Thymus (tissue), 11 donors: ENCODE results near the gene TMEM117. TPM values are rescaled to one million over a fixed set of nuclear protein-coding genes. Genes with fewer than 3 reads are reported as not detected.
"Not testable (repeated sequence)": the region's sequence is repeated elsewhere in the genome, so short reads cannot be mapped to it uniquely, and the experiment has no call there.

Source experiments
- DNase-seq, 9 donors: peaks; one replicate each; pipeline ENCODE4 v3.0.0-alpha.2; 2013; ENCODE audit warnings: low spot score in 9 of 9, low read depth in 6 of 9, missing footprints in 1 of 9
- H3K27ac ChIP-seq, 2 donors: one replicate each; pipeline ENCODE4 v1.5.1; 2013; ENCODE audit warnings: control low read depth in 1 of 2, low read depth in 1 of 2, low read length in 1 of 2, mild to moderate bottlenecking in 1 of 2, moderate library complexity in 1 of 2
- H3K27me3 ChIP-seq, 2 donors: one replicate each; pipeline ENCODE4 v1.5.1; 2013; ENCODE audit warnings: low read length in 1 of 2; ENCODE audit not compliant: control insufficient read depth in 2 of 2, insufficient read depth in 1 of 2
- H3K36me3 ChIP-seq, 2 donors: one replicate each; pipeline ENCODE4 v1.5.1; 2013; ENCODE audit warnings: low read length in 1 of 2, mild to moderate bottlenecking in 1 of 2, moderate library complexity in 1 of 2; ENCODE audit not compliant: control insufficient read depth in 2 of 2, insufficient read depth in 2 of 2
- H3K4me1 ChIP-seq, 2 donors: one replicate each; pipeline ENCODE4 v1.5.1; 2013; ENCODE audit warnings: low read length in 2 of 2; ENCODE audit not compliant: control insufficient read depth in 2 of 2, insufficient read depth in 2 of 2
- H3K4me3 ChIP-seq, 2 donors: one replicate each; pipeline ENCODE4 v1.5.1; 2013; ENCODE audit warnings: low read length in 2 of 2, control low read depth in 1 of 2, mild to moderate bottlenecking in 1 of 2
- H3K9me3 ChIP-seq, 2 donors: one replicate each; pipeline ENCODE4 v1.5.1; 2013; ENCODE audit warnings: low read length in 1 of 2, mild to moderate bottlenecking in 1 of 2; ENCODE audit not compliant: control insufficient read depth in 2 of 2, insufficient read depth in 1 of 2
- WGBS: extraction: QIAGEN DNeasy Blood & Tissue Kit; methylation state at CpG from one replicate; pipeline ENCODE4 v1.1.7; 2013; 5-methylcytosine and 5-hydroxymethylcytosine counted together
- polyA plus RNA-seq: library from polyadenylated mRNA; stranded (reverse); fragments of 200-250 nt; gene quantifications from one replicate; pipeline ENCODE4 v1.2.3, GENCODE V29; 2013
- total RNA-seq: library from RNA; stranded (reverse); fragments of 120-200 nt; gene quantifications from one replicate; pipeline ENCODE4 v1.2.4, GENCODE V29; 2013
- donor health status: healthy.

TMEM117 gene
- total and polyA plus RNA-seq, 2 donors: 3.6 to 4.5 TPM

DNA sequence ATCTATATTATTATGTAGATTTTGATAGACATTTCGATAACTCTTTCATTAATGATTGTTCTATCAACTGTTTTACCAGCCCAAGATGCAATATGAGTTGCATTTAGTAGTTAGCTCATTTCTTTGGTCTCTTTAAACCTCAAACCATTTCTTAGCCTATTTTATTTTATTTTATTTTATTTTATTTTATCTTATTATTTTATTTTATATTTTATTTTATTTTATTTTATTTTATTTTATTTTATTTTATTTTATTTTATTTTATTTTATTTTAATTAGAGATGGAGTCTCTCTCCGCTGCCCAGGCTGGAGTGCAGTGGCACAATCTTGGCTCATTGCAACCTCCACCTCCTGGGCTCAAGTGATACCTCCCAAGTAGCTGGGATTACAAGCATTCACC lies 191.0 kb downstream of the TMEM117 start:
- H3K4me3 ChIP-seq, DNase-seq, H3K9me3 ChIP-seq, H3K27me3 ChIP-seq, H3K27ac ChIP-seq, H3K4me1 ChIP-seq, H3K36me3 ChIP-seq: not testable (repeated sequence)
- WGBS: 66% methylated on average over 2 of the region's 2 CpGs

DNA sequence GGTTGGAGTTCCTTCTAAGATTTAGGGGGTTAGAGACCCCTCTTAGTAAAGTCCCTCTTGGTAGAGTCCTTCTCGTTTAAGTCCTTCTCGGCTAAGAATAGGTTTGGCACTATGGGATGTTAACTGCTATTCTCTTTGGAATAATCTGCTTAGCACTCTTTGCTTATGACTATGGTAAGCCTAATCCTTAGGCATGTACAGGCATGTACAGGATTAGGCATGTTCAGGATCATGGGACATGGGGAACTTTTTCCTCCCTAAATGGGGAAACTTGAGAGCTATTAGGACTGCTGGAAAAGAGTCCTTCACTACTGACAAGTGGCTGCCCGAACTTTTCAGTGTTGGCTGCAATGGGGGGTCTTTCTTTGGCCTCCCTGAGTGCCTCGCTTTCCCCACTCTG lies 193.3 kb downstream of the TMEM117 start:
- H3K36me3 ChIP-seq: no peaks in the 10 kb centered on the region
- no peak overlapping the region for H3K4me3 ChIP-seq
- DNase-seq: no peak
- H3K4me1 ChIP-seq: no peaks in the 10 kb centered on the region
- H3K9me3 ChIP-seq: no peaks in the 10 kb centered on the region
- no peak overlapping the region for H3K27ac ChIP-seq
- WGBS: 97% methylated on average over 4 of the region's 4 CpGs
- no peaks in the 10 kb centered on the region for H3K27me3 ChIP-seq

DNA sequence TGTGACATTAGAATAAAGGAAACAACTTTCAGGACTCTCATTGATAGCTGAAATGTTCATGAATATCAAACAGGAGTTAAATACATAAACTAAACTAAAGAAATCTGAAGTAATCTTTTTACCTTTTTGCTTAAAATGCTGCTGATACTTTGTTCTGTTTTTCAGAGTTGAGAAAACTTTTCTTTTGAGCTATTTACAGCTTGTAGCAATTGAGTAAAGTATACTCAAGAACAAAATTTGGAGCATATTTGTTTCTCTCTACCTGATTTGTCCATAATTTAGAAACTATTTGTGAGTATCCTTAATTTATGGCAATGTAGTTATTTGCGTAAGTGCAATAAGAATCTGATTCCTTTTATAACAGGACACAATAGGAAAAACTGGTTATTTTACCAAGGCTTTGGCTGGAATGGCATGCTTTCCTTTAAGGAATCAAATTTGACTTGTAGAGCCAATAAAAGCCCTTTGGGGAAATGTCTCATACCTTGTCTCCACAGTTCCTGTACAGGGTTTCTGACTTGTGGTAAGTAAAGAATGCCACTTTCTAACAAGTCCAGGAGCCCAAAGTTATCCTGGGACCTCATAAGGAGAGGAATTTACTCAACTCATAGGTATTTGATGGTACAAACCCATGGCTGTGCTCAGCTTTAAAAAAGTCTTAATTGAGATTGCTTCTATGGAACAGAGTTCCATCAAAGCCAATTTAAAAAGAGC lies 195.7 kb downstream of the TMEM117 start:
- H3K27me3 ChIP-seq: no peaks in the 10 kb centered on the region
- H3K9me3 ChIP-seq: no peaks in the 10 kb centered on the region
- H3K4me1 ChIP-seq: no peaks in the 10 kb centered on the region
- H3K4me3 ChIP-seq: no peak overlapping the region
- no peak for DNase-seq
- no peak overlapping the region for H3K27ac ChIP-seq
- WGBS: 99% methylated on average over 1 of the region's 1 CpG
- H3K36me3 ChIP-seq: no peaks in the 10 kb centered on the region

DNA sequence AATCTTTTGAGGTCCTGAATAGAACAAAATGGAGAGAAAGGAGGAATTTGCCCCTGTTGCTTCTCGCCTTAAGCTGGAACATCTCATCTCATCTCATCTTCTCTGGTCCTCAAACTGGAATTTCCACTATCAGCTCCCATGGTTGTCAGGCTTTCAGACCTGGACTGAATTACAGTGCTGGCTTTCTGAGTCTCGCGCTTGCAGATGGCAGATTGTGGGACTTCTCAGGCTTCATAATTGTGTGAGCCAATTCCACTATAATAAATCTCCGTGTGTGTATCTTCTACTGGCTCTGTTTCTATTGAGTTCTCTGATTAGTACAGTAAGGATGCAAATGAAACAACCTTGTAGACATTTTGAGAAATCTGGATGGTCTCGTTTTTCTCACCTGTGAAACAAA lies 199.0 kb downstream of the TMEM117 start:
- H3K9me3 ChIP-seq: no peaks in the 10 kb centered on the region
- no peak for DNase-seq
- H3K4me1 ChIP-seq: no peaks in the 10 kb centered on the region
- no peak overlapping the region for H3K4me3 ChIP-seq
- no peaks in the 10 kb centered on the region for H3K36me3 ChIP-seq
- H3K27me3 ChIP-seq: no peaks in the 10 kb centered on the region
- H3K27ac ChIP-seq: no peak overlapping the region
- 96% methylated on average over 5 of the region's 5 CpGs for WGBS

DNA sequence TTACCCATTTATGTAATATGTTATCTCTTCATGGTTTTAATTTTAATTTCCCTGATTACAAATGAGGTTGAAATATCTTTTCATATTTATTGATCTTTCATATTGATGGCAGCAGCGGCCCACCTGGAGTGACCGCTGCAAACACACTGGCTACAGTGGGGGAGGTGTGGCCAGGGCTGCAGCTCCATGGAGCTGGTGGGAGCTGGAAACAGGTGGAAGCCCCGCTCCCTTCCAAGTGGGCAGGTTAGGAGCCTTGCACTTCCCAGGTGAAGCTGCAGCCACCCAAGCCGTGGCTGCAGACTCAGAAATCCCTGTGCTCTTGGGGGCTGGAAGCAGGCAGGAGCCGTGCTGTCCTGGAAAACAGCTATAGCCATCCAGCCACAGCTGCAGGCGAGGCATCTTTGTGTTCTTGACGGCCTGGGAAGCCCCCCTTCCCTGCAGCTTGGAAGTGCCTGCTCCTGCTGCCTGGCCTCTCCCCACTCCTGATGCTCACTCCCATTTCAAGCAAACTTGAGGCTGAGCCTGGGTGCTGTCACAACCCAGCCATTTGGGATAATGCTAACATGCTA lies 201.1 kb downstream of the TMEM117 start:
- no peak for DNase-seq
- Histone ChIP-seq H3K36me3 (no peaks in the 10 kb centered on the region), H3K27ac (no peak overlapping the region), H3K9me3 (no peaks in the 10 kb centered on the region), H3K27me3 (no peaks in the 10 kb centered on the region), H3K4me1 (no peaks in the 10 kb centered on the region), H3K4me3 (no peak overlapping the region)
- WGBS: 93% methylated on average over 7 of the region's 7 CpGs

DNA sequence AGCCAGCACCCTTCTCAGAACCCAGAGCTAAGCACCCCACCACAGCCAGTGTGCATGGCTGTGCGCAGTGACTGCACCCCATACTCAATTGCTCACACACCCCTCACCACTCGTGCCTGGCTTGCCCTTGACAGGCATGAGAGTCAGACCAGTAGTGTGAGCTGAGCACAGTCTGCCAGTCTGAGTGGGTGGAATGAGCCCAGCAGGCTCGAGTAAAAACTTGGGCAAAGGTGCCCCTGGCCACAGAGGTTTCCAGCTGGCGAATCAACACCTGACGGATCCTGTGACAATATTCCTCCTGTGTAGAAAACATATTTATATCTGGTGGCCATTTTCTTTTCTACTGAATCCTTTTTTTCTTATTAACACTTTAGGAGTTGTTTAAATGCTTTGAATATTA lies 202.5 kb downstream of the TMEM117 start:
- Histone ChIP-seq H3K27ac (no peak overlapping the region), H3K4me1 (no peaks in the 10 kb centered on the region), H3K36me3 (no peaks in the 10 kb centered on the region), H3K9me3 (no peaks in the 10 kb centered on the region), H3K4me3 (no peak overlapping the region), H3K27me3 (no peaks in the 10 kb centered on the region)
- DNase-seq: no peak
- WGBS: 94% methylated on average over 5 of the region's 5 CpGs

DNA sequence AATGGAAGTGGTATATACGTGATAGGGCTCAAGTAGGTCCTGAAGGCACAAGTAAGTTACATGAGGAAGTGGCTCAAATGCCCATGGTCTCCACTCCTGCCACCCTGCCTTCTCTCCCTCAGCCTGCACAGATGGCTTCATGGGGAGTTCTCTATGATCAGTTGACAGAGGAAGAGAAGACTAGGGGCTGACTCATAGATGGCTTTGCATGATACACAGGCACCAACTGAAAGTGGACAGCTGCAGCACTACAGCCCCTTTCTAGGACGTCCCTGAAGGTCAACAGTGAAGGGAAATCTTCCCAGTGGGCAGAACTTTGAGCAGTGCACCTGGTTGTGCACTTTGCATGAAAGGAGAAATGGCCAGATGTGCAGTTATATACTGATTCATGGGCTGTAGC lies 208.6 kb downstream of the TMEM117 start:
- H3K36me3 ChIP-seq, DNase-seq, H3K9me3 ChIP-seq, H3K27ac ChIP-seq, H3K27me3 ChIP-seq, H3K4me1 ChIP-seq, H3K4me3 ChIP-seq: not testable (repeated sequence)
- WGBS: 78% methylated on average over 2 of the region's 2 CpGs

DNA sequence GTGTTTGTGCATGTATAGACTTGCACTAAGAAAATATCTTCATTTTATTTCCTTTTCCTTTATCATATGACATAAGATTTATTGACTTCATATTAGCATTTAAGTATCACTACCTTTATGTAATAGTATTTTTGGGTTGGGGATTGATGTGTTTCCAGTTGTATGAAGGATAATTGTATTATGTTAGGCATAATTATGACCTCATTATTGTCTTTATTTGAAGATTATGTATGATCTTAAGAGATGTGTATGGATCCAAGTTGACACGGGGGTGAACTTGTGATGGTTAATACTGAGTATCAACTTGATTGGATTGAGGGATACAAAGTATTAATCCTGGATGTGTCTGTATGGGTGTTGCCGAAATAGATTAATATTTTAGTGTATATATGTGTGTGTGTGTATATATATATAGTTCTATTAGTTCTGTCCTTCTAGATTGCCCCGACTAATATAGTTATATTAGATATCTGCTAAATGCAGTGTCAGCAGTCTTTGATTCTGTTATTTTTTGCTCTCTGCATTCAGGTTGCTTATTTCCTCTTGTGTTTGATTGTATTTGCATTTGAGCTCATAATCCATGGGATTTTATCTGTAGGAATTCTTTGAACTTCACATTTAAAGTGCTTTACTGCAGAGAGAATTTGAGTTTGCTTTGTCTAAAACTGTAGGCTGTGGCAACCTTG lies 211.0 kb downstream of the TMEM117 start:
- Histone ChIP-seq H3K4me3 (no peak overlapping the region), H3K27ac (no peak overlapping the region), H3K36me3 (no peaks in the 10 kb centered on the region), H3K4me1 (no peaks in the 10 kb centered on the region), H3K27me3 (no peaks in the 10 kb centered on the region), H3K9me3 (no peaks in the 10 kb centered on the region)
- DNase-seq: no peak
- 78% methylated on average over 3 of the region's 3 CpGs for WGBS

DNA sequence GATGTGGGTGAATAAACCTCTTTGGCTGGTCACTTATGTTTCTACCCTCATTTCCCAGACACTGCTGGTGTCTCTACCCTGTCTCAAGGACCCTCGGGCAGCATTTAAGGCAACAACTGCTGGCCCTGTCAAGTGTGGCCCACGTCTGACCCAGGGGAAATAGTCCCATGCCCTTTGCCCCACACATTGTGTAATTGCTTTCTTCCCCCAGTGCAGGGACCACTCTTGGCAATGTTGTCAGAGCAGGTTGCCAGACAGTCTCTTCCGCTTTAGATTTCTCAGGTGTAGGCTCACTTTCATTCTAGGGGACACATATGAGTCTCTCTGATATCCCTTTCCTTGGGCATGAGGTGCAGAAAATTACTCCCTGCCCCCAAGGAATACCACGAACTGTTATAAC lies 216.7 kb downstream of the TMEM117 start:
- 89% methylated on average over 4 of the region's 4 CpGs for WGBS

More for the DNA sequence above, 216.7 kb downstream of the TMEM117 start:
- H3K9me3 ChIP-seq: no peaks in the 10 kb centered on the region
- no peak overlapping the region for H3K27ac ChIP-seq
- no peak overlapping the region for H3K4me3 ChIP-seq
- H3K4me1 ChIP-seq: no peaks in the 10 kb centered on the region
- H3K36me3 ChIP-seq: no peaks in the 10 kb centered on the region
- DNase-seq: no peak
- H3K27me3 ChIP-seq: no peaks in the 10 kb centered on the region
